B cell (primary cell): ENCODE data around the gene KIF11.

Experiments used
- CTCF ChIP-seq: fragments of 200-600 bp; IDR thresholded peaks from one replicate; pipeline ENCODE4 v1.8.0; 2022; ENCODE audit warnings: antibody characterized with exemption, mild to moderate bottlenecking
- EZH2 ChIP-seq: IDR thresholded peaks from 2 replicates; pipeline ENCODE4 v1.6.1; 2012; ENCODE audit warnings: borderline replicate concordance, low read depth, mild to moderate bottlenecking, moderate library complexity, low read length; ENCODE audit not compliant: insufficient read depth, poor library complexity, severe bottlenecking

GRCh38 chr10:92574548-92575261 is 18.2 kb upstream of the KIF11 start:
- TF ChIP-seq CTCF = peak; percentile 69
- no peak for TF ChIP-seq EZH2
